Measurements from ENCODE around the gene CLSTN1. TPM values are rescaled to one million over a fixed set of nuclear protein-coding genes. Genes with fewer than 3 reads are reported as not detected.
"Not testable (repeated sequence)": the region's sequence is repeated elsewhere in the genome, so short reads cannot be mapped to it uniquely, and the experiment has no call there.

Gene CLSTN1
- total RNA-seq, 1 experiment from 2014 or later, result 119 TPM

- no peak for TF ChIP-seq ZNF423 (CRISPR knock-in tag; IDR thresholded peaks at IDR 0.05)
These were observed 109.5 kb downstream of the CLSTN1 start (continued) for GRCh38 chr1:9714257-9714718.

- DNase-seq (ENCODE audit: low spot score); H3K27me3 Mint-ChIP-seq (ENCODE audit: low read depth); POLR2A ChIA-PET; H3K4me3 Mint-ChIP-seq; H3K9me3 Mint-ChIP-seq; H3K27ac Mint-ChIP-seq; ATAC-seq: not testable (repeated sequence)
- Mint-ChIP-seq H3K4me1 (peaks cover 33% of the 10 kb centered on the region), H3K36me3 (peaks cover 12% of the 10 kb centered on the region)
- CTCF ChIA-PET, result interaction anchor here (1.6 to 2.6 kb wide), 3 partner anchors 9 to 86 kb away, joined by 4 to 13 read pairs (median 5); no protein-coding TSS in a partner anchor
These were observed 111.0 kb downstream of the CLSTN1 start for GRCh38 chr1:9712767-9713166.

DNA sequence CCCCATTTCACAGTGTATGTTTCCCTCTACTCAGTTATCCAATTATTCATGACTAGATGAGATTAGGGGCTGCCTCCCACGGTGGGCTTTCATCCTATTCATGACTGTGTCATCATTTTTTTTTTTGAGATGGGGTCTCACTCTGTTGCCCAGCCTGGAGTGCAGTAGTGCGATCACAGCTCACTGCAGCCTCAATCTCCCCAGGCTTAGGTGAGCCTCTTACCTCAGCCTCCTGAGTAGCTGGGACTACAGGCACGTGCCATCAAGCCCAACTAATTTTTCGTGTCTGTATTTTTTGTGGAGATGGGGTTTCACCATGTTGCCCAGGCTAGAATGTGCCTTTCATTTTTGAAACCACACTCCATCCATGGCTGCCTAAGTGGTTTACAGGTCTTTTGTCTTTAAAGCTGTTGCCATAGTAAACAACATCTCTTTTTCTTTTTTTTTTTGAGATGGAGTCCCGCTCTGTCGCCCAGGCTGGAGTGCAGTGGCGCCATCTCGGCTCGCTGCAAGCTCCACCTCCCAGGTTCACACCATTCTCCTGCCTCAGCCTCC lies 112.2 kb downstream of the CLSTN1 start:
- Mint-ChIP-seq H3K36me3 (peaks cover 12% of the 10 kb centered on the region), H3K4me3 (no peak overlapping the region), H3K27me3 (ENCODE audit: low read depth) (no peaks in the 10 kb centered on the region), H3K27ac (no peak overlapping the region), H3K4me1 (peaks cover 25% of the 10 kb centered on the region), H3K9me3 (no peaks in the 10 kb centered on the region)
- TF ChIP-seq ZNF121 (CRISPR knock-in tag; IDR thresholded peaks at IDR 0.05) (0 out of 2 replicates have a peak, but pooled peaks have one; percentile 54), ZNF423 (CRISPR knock-in tag; IDR thresholded peaks at IDR 0.05) (no peak)
- DNase-seq (ENCODE audit: low spot score) (no peak), ATAC-seq (no peak)
- POLR2A ChIA-PET, result no interaction called here
- CTCF ChIA-PET, result interaction anchor here (1.0 to 2.6 kb wide), 2 partner anchors 10 to 96 kb away, joined by 3 to 13 read pairs; no protein-coding TSS in a partner anchor

GRCh38 chr1:9710037-9710436 lies 113.7 kb downstream of the CLSTN1 start:
- Mint-ChIP-seq H3K36me3 (peaks cover 12% of the 10 kb centered on the region), H3K9me3 (no peaks in the 10 kb centered on the region), H3K4me1 (peaks cover 17% of the 10 kb centered on the region), H3K27ac (0 out of 2 replicates have a peak overlapping the region, but pooled peaks have one; percentile 30), H3K4me3 (no peak overlapping the region), H3K27me3 (ENCODE audit: low read depth) (no peaks in the 10 kb centered on the region)
- no peak for DNase-seq (ENCODE audit: low spot score)
- ChIA-PET CTCF (interaction anchor here (4.5 kb wide), 1 partner anchor 11 kb away, joined by 18 read pairs; no protein-coding TSS in a partner anchor), POLR2A (no interaction called here)
- TF ChIP-seq NFYB (CRISPR knock-in tag; conservative IDR thresholded peaks at IDR 0.05; ENCODE audit: low read depth), result no peak
- no peak for ATAC-seq

- Mint-ChIP-seq H3K9me3 (peaks cover 7% of the 10 kb centered on the region), H3K4me1 (no peaks in the 10 kb centered on the region), H3K27ac (no peak overlapping the region), H3K27me3 (ENCODE audit: low read depth) (no peaks in the 10 kb centered on the region), H3K4me3 (no peak overlapping the region), H3K36me3 (peaks cover 14% of the 10 kb centered on the region)
- no peak for TF ChIP-seq JAZF1 (CRISPR knock-in tag; IDR thresholded peaks at IDR 0.05)
- 0 out of 2 replicates have a peak, but pooled peaks have one; percentile 63 for TF ChIP-seq ZNF121 (CRISPR knock-in tag; IDR thresholded peaks at IDR 0.05)
- no peak for TF ChIP-seq ZNF138 (CRISPR knock-in tag; conservative IDR thresholded peaks at IDR 0.05)
- no peak for TF ChIP-seq ZNF317 (CRISPR knock-in tag; IDR thresholded peaks at IDR 0.05; ENCODE audit: borderline replicate concordance, low read depth)
- TF ChIP-seq PRRX2 (CRISPR knock-in tag; IDR thresholded peaks at IDR 0.05), result no peak
- no peak for TF ChIP-seq ATF2 (CRISPR knock-in tag; IDR thresholded peaks at IDR 0.05; ENCODE audit: borderline replicate concordance, low read depth)
- TF ChIP-seq MYBL2 (CRISPR knock-in tag; IDR thresholded peaks at IDR 0.05), result no peak
- no peak for TF ChIP-seq IRF2 (CRISPR knock-in tag; IDR thresholded peaks at IDR 0.05; ENCODE audit: borderline replicate concordance, low read depth)
- CTCF ChIA-PET, result interaction anchor here (0.7 to 4.5 kb wide), 3 partner anchors 11 to 1516 kb away, joined by 3 to 18 read pairs (median 3); no protein-coding TSS in a partner anchor
- DNase-seq (ENCODE audit: low spot score), result no peak
- no peak for ATAC-seq
- POLR2A ChIA-PET, result interaction anchor here (0.6 kb wide), 1 partner anchor 24 kb away, joined by 3 read pairs; no protein-coding TSS in a partner anchor
These were observed 117.6 kb downstream of the CLSTN1 start for GRCh38 chr1:9706178-9706577.

GRCh38 chr1:9705337-9706093 lies 118.2 kb downstream of the CLSTN1 start:
- ChIA-PET CTCF (interaction anchor here (0.7 to 4.5 kb wide), 6 partner anchors 8 to 1515 kb away, joined by 3 to 39 read pairs (median 4); no protein-coding TSS in a partner anchor), POLR2A (no interaction called here)
- Mint-ChIP-seq H3K4me3 (no peak overlapping the region), H3K36me3 (peaks cover 11% of the 10 kb centered on the region), H3K9me3 (peaks cover 7% of the 10 kb centered on the region), H3K4me1 (peaks cover 6% of the 10 kb centered on the region), H3K27ac (no peak overlapping the region), H3K27me3 (ENCODE audit: low read depth) (no peaks in the 10 kb centered on the region)
- no peak for DNase-seq (ENCODE audit: low spot score)
- no peak for ATAC-seq
- TF ChIP-seq ZNF121 (CRISPR knock-in tag; IDR thresholded peaks at IDR 0.05) (no peak), CREM (CRISPR knock-in tag; IDR thresholded peaks at IDR 0.05) (no peak)
- TF ChIP-seq, protein P1, sequence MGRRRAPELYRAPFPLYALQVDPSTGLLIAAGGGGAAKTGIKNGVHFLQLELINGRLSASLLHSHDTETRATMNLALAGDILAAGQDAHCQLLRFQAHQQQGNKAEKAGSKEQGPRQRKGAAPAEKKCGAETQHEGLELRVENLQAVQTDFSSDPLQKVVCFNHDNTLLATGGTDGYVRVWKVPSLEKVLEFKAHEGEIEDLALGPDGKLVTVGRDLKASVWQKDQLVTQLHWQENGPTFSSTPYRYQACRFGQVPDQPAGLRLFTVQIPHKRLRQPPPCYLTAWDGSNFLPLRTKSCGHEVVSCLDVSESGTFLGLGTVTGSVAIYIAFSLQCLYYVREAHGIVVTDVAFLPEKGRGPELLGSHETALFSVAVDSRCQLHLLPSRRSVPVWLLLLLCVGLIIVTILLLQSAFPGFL (CRISPR knock-in tag; IDR thresholded peaks at IDR 0.05; ENCODE audit: borderline replicate concordance), result no peak
